Upper lobe of right lung (tissue), 1 donor: Measurements from ENCODE around the gene HOXC11. TPM values are rescaled to one million over a fixed set of nuclear protein-coding genes. Genes with fewer than 3 reads are reported as not detected.

Experiments used
- ATAC-seq: fragments of 200-7000 bp; cut with Tn5 transposase; one replicate; pipeline ENCODE4 v1.9.1; 2020; ENCODE audit warnings: mild to moderate bottlenecking, moderate library complexity
- DNase-seq: peaks from one replicate; pipeline ENCODE4 v3.0.0-alpha.2; 2020
- H3K27ac ChIP-seq: fragments of 200-600 bp; one replicate; pipeline ENCODE4 v1.8.0; 2022
- H3K27me3 ChIP-seq: fragments of 200-600 bp; one replicate; pipeline ENCODE4 v1.8.0; 2022; ENCODE audit warnings: mild to moderate bottlenecking
- H3K36me3 ChIP-seq: fragments of 200-600 bp; one replicate; pipeline ENCODE4 v1.8.0; 2022
- H3K4me1 ChIP-seq: fragments of 200-600 bp; one replicate; pipeline ENCODE4 v1.8.0; 2022
- H3K4me3 ChIP-seq: fragments of 200-600 bp; one replicate; pipeline ENCODE4 v1.8.0; 2022; ENCODE audit warnings: mild to moderate bottlenecking
- H3K9me3 ChIP-seq: fragments of 200-600 bp; one replicate; pipeline ENCODE4 v1.8.0; 2022
- intact Hi-C: fragments of 100-400 bp; cut with DNase I; formaldehyde crosslinking; loops from one replicate; pipeline ENCODE4 v1.11.0; 2022
- total RNA-seq: library from RNA; stranded (reverse); fragmentation: NEBNext Ultra II Directional; extraction: Animal tissue kit (Norgen Biotek cat#: 25700); gene quantifications from one replicate; pipeline ENCODE4 v1.2.1, GENCODE V29; 2021
- TF ChIP-seq, protein P1 (sequence below): fragments of 200-600 bp; IDR thresholded peaks from one replicate; pipeline ENCODE4 v1.8.0; 2022; ENCODE audit warnings: antibody characterized with exemption
- donor health status: DM: no; HTN: yes; CAD: no; lungs with severe emphysema.

HOXC11 gene
- total RNA-seq, 1 donor from 2014 or later = not detected

DNA sequence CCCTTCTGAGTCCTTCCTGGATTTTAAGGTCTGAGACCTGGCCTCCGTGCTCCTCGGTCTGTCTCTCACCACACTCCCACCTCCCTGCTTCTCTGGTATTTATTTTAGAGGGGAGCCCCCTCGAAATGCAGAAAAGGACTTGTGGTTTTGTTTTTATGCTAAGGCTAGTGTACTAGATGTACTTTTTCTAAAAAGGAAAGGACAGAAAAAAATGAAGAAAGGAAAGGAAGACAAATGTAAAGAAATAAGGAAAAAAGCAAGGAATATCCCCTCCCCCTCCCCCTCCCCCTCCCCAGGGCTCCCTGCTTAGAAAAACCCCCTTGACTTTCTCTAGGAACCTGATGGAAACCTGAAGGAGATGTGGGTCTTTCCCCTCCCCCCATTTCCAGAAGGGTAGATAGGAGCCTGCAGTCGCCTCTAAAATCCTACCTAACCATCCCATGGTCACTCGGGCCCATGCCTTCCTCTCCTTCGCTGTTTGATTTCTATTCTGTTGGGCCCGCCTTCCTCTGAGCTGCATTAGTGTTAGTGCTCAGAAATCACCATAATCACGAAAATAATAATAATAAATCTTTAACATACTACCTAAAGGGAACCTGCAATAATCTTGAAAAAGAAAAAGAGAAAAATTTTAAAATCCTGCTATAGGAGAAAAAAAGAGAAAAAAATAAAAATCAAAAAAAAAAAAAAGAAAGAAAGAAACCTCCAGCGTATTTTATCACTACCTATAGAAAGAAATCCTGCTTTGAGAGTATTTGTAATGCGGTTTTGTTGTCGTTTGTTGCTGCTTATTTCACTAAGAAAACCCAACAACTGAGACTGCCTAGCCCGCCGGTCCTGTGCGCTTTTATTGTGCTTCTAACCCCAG, 39.0 kb downstream of the HOXC11 start:
- ATAC-seq = no peak

DNA sequence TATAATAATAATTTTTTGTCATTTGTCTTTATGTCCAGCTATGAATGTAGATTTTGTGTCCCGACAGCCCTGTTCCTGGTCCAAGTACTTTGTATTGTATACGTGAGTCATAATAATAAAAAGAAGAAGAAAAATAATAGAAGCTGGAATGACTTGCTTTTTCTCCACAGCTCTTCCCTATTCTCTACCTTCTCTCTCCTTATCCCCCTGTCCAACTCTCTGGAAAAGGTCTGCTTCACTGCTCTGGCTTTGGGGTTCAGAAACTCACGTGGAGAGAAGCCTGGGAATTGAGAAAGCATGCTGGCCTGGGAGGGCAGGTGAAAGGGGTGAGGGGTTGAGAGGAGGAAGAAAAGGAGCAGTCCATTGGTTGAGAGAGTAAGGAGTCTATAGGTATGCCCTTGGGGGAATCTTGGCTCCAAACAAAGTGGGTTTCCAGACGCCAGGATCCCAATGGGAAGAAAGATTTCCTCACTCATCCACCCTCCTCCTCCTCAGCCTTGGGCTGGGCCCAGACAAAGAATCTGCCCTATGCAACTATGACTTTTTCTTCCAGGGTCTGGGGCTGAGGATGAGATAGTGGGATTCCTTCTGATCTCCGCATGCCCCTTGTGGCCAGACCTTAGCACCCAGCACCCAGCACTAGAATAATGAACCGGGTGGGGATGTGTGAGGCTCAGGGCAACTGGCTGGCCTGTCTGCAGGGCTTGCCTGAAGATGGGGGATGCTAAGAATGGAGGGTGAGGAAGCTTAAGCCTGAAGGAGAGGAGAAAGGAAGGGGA, 39.9 kb downstream of the HOXC11 start:
- Histone ChIP-seq H3K4me1 (peaks cover 6% of the 10 kb centered on the region), H3K36me3 (no peaks in the 10 kb centered on the region), H3K9me3 (no peaks in the 10 kb centered on the region), H3K27me3 (peaks cover 93% of the 10 kb centered on the region), H3K4me3 (no peak overlapping the region), H3K27ac (no peak overlapping the region)
- TF ChIP-seq, protein P1, sequence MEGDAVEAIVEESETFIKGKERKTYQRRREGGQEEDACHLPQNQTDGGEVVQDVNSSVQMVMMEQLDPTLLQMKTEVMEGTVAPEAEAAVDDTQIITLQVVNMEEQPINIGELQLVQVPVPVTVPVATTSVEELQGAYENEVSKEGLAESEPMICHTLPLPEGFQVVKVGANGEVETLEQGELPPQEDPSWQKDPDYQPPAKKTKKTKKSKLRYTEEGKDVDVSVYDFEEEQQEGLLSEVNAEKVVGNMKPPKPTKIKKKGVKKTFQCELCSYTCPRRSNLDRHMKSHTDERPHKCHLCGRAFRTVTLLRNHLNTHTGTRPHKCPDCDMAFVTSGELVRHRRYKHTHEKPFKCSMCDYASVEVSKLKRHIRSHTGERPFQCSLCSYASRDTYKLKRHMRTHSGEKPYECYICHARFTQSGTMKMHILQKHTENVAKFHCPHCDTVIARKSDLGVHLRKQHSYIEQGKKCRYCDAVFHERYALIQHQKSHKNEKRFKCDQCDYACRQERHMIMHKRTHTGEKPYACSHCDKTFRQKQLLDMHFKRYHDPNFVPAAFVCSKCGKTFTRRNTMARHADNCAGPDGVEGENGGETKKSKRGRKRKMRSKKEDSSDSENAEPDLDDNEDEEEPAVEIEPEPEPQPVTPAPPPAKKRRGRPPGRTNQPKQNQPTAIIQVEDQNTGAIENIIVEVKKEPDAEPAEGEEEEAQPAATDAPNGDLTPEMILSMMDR = no peak
- DNase-seq (no peak), ATAC-seq (no peak)
- intact Hi-C loops = no loop called here

More for the DNA sequence above, 39.0 kb downstream of the HOXC11 start:
- H3K4me3 ChIP-seq = no peak overlapping the region
- DNase-seq = no peak
- intact Hi-C loops = no loop called here
- TF ChIP-seq, protein P1 = no peak
- no peaks in the 10 kb centered on the region for H3K36me3 ChIP-seq
- H3K27ac ChIP-seq = no peak overlapping the region
- H3K27me3 ChIP-seq = peaks cover 93% of the 10 kb centered on the region
- H3K9me3 ChIP-seq = no peaks in the 10 kb centered on the region
- peaks cover 6% of the 10 kb centered on the region for H3K4me1 ChIP-seq

DNA sequence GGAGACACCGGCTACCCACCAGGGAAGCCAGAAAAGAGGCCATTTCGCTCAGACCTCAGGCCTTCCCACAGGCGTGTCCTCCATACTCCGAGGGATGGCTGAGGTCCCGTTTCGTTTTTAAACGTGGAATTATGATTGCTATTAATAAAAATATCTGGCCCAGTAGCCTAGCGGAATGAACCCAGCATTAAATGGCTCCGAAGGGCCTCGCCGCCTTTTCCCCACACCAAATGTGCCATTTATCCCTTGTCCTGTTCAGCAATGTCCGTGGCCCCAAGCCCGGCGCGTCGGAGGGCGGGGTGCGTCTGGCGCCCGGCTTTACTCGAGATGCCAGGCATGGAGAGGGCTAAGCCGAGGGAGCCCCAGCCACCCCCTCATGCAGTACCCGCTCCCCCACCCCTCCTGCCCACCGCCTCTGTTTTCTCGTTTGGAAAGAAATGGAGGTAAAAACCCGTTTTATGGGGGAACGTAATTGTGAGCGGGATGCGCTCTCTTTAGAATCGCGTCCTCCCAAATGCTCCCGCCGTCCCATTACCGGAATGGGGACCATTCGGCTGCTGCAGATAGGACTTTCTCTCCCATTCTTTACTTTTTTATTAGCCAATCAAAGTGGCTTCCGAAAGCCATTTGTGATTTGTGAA, 41.6 kb downstream of the HOXC11 start:
- no peak for DNase-seq
- Histone ChIP-seq H3K27me3 (peaks cover 95% of the 10 kb centered on the region), H3K4me3 (no peak overlapping the region), H3K36me3 (no peaks in the 10 kb centered on the region), H3K27ac (no peak overlapping the region), H3K9me3 (no peaks in the 10 kb centered on the region), H3K4me1 (peaks cover 6% of the 10 kb centered on the region)
- intact Hi-C loops = no loop called here
- no peak for ATAC-seq
- TF ChIP-seq, protein P1 = no peak

DNA sequence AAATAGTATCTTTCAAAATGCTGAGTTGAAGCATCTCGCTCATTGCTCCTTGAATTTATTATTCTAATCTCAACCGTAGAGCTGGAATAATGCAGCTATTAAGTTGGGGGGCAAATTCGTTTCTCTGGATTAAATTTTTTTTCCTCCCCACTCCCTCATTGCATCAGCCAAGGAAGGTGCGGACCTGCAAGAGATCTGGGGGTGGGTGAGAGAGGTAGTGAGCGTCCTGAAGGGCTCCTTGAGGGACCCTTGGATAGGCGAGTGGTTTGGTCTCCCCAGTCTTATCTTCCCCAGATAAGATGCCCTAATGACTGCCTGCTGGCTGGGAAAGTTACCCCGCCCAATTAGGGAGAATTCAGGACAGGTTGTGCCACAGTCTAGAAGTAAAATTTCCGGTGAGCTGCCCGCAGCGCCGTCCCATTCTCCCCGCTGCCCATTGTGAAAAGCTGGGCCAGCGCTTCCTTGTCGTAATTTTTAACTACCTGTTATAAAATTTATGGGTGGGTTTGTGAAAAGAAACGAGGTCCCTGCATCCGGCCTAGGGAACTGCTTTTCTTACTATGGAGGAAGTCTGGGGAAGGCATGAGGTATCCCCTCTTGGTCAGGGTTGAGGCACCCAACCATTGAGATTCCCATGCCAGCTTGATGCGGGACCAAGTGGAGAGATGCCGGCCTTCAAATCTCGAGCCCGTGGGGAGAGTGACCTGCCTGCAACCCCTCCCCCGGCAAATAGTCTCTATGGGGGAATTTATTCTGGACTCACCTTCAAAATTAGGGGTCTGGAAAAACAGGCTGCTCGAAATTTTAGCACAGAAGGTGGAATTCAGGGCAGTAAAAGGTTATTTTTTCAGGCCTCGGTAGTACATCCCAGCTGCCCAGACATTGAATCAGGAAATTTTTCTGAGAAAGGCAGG, 42.3 kb downstream of the HOXC11 start:
- Histone ChIP-seq H3K4me1 (peaks cover 5% of the 10 kb centered on the region), H3K27me3 (peaks cover 95% of the 10 kb centered on the region), H3K27ac (no peak overlapping the region), H3K9me3 (no peaks in the 10 kb centered on the region), H3K36me3 (no peaks in the 10 kb centered on the region), H3K4me3 (no peak overlapping the region)
- ATAC-seq = no peak
- intact Hi-C loops = no loop called here
- DNase-seq = no peak
- TF ChIP-seq, protein P1 = no peak

DNA sequence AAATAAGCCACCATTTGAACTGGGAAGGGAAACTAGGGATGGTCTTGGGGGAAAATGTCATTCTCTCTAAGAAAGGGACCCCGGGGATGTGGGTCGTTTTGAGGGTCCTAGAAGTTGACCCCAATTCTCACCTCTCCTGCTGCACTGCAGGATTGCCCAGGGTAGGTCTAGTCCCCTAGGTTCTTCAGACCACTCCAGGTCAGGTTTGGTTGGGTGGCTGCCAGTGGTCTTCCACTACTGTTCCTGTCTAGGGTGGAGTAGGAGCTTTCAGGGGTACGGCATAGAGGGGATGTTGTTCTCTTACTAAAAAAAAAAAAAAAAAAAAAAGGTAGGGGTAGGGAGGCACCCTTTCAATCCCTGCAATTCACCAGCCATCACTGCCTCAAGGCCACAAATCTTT, 43.1 kb downstream of the HOXC11 start:
- Histone ChIP-seq H3K4me3 (no peak overlapping the region), H3K27ac (no peak overlapping the region), H3K27me3 (peaks cover 95% of the 10 kb centered on the region), H3K36me3 (no peaks in the 10 kb centered on the region), H3K9me3 (no peaks in the 10 kb centered on the region), H3K4me1 (peaks cover 5% of the 10 kb centered on the region)
- DNase-seq (no peak), ATAC-seq (no peak)
- intact Hi-C loops = no loop called here
- TF ChIP-seq, protein P1 = no peak
